H4 (cell line): Measurements from ENCODE around the gene SMYD3. TPM values are rescaled to one million over a fixed set of nuclear protein-coding genes. Genes with fewer than 3 reads are reported as not detected.
"Not testable (repeated sequence)": the region's sequence is repeated elsewhere in the genome, so short reads cannot be mapped to it uniquely, and the experiment has no call there.

Experiments
- DNase-seq: peaks from one replicate; pipeline ENCODE4 v3.0.0-alpha.2; 2015; ENCODE audit warnings: low spot score
- total RNA-seq: library from RNA; depleted of rRNA; stranded (reverse); fragments of >200 nt; shearing (Covaris generic); gene quantifications from 2 replicates; pipeline ENCODE4 v1.2.3, GENCODE V29; 2014

SMYD3 gene
- total RNA-seq, 1 experiment from 2014 or later: 47.4 TPM

DNA sequence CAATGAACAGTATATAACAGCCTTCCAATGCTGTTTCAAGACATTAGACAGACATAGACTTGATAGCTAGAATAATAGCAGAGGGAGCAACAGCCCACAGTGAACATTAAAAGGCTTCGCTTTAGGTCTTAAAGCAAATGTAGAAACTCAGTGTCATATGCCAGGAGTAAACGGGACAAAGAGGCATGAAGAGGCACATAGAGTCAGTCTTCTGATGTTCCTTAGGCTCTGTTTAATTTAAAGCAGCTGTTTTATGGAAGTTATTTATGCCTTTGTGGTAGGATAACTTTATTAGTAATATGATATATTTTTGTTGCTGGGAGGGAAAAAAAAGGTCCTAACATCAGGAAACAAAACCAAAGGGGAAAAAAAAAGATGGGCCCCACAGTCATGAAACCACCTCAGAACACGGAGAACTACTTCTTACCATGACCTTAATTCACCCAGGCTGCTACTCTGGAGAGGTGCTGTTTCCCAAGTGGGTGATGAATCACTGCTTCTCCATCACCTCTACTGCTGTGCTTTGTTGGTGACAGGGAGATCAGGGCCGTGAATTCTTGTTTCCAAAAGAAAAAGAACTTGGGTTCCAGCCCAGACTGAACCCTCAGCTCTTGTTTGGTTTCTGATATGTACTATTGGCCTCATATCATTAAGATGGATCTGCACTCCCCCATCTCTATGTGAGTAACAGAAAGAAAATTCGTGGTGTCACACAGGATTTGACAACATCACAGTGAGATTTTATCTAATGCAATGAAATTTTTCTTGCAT lies 735.4 kb downstream of the SMYD3 start:
- DNase-seq: peak; percentile 79

DNA sequence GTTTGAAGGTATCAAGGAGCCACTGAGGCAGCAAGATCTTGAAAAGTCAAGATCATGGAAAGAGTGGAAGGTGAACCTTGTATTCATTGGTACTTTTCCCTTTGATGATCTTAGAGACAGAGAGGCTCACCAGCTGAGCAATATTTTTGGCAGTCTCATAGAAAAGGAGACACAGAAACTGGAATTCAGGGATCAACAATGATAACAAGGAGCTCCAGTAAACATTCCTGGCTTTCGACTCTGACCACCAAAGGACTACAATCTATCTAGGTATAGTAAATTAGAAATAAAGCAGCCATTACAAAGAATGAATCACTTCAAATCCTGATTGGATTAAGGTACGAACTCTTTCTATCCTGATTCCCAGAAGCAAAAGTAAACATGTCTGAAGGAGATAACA lies 736.9 kb downstream of the SMYD3 start:
- no peak for DNase-seq

DNA sequence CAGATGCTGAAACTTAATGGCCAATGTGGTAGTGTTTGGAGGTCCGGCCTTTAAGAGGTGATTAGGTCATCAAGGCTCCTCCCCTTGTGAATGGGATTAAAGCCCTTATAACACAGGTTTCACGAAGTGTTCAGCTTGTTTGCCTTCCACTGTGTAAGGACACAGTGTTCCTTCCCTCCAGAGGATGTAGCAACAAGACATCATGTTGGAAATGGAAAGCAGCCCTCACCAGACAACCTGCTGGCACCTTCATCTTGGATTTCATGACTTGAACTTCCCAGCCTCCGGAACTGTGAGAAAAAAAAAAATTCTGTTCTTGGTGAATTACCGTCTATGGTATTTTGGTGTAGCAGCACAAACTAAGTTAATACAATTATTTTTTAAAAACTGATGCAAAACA lies 738.5 kb downstream of the SMYD3 start:
- no peak for DNase-seq

DNA sequence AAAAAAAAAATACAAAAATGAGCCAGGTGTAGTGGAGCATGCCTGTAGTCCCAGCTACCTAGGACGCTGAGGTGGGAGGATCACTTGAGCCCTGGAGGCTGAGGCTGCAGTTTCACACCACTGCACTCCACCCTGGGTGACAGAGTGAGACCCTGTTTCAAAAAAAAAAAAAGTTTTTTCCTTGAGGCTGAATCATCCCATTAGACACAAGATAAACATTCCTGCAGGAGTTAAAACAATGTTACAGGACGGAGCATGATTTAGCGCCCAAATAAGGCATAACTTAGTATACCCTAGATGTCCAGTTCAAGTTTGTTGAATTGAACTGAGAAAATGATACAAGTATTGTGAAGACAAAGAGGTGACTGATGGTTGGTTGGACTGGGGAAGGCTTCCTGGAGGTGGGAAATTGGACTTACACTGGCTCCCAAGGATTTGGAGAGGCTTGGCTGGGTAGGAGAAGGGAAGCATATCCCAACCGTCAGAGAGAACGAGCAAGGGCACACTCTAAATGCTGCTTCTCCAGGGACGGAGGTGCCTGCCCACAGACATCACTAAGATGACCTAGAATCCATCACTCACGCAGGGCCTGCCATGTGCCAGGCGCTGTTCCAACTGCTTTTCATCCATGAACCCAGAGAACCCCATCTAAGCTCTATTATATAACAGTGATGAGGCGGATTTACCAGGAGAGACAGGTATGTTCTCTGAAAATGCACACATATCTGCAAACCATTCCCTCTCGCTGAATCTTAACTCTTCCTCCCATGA lies 741.7 kb downstream of the SMYD3 start:
- DNase-seq: peak; percentile 63

DNA sequence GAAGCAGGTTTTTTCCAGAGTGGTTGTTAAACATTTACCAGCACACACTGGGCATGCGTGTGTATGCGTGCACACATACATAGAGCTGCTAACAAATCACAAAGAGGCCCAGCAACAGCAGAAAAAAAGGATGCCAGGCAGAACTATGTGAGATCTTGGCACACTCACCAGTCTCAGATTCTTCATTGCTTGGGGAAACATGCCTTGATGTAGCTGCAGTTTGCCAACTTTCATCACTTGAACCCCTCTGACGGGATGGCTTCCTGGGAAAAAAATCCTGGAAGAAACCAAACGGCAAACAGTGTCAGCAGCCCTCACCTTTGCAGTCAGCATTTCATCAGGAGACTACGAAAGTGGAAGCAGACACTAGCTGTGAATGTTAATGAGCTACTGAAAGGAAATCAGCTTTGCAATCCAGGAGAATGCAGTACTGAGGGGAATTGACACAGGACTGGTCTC lies 743.2 kb downstream of the SMYD3 start:
- no peak for DNase-seq

DNA sequence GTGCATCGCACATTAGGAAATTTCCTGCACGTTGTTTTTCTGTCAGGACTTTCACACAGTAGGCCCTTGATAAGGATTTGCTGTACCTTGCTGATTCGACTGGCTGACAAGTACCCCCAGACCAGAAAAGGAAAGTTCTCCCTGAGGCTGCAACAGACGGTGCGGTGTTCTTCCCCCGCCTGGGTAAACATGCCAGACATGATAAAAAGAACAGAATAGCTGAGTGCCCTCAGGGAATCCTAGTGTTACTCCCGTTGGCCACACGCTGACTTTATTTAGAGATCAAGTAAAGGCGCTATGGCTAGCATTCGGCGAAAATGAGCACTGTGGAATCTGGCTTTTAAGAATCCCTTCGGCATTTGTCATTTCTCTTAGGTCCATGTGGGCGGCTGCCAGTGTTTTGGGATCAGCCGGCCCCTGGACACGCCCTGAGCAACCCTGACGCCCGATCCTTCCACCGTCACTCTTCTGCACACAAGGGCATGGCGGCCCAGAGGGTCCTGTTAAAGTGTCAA lies 744.6 kb downstream of the SMYD3 start:
- DNase-seq: no peak

DNA sequence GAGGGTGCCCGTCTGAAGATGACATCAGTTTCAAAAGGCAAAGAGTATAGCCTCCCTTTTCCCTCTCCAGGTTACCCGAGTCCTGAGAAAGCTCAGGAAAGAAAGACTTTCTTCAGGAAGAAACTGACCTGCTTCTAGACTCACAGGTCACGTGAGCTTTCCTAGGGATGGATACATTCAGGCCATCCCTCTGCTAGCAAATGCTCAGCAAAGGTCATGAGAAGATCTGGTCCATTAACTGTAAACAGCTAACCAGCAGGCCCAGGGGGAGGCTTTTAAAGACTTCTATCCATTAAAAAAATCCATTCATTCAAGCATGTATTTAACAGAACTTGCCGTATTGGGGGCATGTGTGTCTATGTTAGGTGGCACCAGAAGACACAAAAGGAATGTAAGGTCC lies 746.8 kb downstream of the SMYD3 start:
- DNase-seq: no peak

DNA sequence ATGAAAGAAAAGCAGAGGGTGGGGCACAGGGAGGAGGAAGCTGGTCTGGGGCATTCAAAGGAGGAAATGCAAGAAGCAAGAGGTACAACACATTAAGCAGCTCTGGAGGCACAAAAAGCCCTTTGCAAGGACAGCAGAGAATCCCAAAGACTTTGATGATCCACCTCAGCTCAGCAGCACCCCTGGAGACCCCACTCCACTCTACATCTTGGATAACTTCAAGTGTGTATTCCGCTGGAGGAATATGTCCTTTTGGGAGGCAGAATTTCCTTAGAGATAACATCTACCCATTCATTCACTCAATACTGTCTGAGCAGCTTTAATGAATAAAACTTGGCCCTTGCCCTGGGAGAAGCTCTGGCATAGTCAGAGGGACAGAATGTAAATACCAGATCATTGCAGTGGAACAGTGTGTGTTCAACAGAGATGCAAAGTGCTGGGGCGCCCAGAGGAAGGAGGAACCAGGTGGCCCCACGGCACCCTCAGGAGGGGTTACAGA lies 752.6 kb downstream of the SMYD3 start:
- DNase-seq: no peak

DNA sequence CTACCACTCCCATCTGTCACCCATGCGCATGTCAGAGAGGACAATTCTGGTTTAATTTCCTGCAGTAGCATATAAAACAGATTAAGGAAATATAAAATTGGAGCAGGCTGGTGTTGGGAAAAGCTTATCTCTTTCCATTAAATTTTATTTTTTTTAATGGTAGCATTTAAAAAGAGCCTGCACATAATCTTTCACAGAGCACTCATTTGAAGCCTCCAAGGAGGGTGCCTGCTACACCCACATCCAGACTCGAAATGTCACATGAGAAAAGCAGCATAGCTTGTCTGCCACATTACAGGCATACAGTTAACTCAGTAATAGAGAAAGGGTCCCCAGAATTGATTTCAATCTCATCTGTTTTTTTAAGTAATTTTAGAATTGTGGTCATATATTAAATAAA lies 753.3 kb downstream of the SMYD3 start:
- DNase-seq: no peak

DNA sequence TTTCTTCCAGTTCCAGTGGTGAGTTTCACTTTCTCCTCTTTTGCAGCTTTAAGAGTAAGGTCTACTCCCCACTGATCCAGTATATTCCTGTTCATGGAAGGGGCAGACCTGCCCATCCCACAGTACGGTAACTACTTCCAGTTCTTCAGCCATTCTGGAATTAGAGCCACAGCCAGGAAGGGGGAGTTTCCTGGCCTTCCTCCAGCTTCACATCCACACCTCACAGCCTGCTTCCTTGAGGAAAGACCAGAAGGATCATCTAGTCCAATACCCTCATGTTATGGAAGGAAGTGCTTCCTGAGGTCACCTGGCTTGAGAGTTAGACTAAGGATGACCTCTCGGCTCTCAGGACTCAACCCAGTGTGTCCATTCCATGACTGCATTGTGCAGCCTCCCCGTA lies 754.5 kb downstream of the SMYD3 start:
- DNase-seq: no peak

DNA sequence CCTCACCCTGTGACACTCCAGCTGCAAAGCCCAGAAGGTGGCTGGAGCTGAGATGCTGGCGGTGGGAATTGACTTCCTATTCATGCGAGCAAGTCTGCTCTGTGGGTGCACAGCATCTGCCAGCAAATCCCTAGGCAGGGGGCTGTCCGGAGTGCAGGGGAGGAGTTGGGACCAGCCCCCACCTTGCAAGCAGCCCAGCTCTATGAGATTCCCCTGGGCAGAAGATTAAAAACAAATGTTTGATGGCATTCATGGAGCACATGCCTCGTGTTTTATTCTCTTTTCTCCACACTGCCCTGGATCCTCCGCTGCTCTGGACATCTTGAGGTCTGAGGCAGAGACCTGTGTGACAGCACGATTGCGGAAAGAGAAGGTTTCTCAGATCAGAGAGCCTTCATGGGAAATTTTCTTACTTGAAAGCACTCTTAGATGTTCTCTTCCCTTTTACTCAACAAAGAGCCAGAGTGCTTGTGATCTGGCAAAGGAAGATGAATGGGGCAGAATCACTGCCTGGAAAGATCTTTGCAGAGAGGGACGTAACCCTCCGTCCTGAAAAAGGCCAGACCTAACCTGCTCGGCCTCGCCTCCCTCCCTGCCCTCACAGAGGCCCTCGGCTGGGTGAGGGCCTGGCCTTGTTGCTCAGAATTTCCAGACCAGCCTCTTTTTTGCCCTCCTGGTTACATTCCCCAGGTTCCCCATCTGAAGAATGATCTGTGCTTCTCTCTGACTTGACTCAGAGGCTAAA lies 755.2 kb downstream of the SMYD3 start:
- DNase-seq: no peak

DNA sequence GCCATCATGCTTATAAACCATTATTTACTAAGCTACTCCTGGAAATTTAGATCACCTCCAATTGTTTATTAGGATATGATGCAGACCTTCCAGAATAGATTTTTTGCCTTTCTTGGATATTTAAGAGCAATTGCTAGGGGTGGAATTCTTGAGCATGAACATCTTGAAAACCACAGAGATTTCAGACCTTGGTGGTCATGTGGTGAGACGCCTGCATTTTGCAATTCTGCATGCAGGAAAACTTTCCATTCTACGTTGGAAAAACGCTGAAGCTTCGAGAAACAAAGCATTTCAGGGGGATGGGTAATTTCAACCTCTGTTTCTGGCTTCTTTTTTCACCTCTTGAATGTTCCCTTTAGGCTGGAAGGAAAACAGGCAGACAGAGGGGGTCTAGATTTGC lies 756.0 kb downstream of the SMYD3 start:
- DNase-seq: no peak

DNA sequence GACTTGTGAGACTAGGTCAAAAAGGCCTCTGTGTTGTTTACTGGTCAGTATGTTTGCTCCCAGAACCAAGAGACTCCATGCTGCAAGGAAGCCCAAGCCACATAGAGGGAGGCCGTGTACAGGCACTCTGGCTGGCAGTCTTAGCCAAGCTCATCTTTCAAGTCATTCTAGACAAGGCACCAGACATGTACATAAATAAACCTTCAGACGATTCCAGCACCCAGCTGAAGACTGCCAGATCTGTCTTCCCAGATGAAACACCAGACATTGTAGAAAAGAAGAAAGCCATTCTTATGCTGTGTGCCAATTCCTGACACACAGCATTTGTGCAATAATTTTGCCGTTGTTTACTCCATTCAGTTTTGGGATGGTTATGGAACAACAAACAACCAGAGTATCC lies 756.8 kb downstream of the SMYD3 start:
- DNase-seq: no peak

DNA sequence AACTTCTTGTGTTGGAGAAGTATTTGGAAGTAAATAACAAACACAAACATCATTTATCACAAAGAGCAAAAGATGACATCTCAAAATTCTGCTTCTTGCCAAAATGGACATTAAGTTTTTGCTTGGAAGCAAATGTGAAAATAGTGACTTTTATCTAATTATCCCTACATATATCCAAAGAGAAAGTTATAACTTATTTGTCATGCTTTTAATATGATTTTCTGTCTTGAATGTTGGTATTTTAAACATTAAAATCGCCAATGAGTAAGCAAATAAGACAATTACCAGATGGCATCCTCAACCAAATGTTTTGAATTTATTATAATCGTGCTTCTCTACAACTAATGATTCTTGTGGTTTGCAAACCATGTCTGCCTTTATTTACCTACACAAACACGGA lies 758.0 kb downstream of the SMYD3 start:
- no peak for DNase-seq

DNA sequence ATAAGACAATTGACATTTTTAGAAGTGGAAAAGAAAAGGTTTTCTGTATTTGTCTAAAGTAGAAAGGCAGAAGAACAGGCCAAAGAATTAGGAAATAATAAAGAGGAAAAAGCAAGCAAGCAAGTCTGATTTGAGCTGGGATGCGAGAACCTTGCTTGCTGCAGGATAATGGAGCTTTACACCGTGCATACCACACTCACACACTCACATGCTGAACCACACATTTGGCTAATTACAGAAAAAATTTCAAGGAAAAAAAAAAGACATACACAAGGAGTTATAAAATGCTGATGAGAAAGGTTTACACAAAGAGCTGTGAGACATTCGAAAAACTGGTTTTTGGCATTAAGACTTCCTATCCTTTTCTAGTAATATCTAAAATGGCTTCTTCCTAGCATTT lies 758.4 kb downstream of the SMYD3 start:
- DNase-seq: no peak

DNA sequence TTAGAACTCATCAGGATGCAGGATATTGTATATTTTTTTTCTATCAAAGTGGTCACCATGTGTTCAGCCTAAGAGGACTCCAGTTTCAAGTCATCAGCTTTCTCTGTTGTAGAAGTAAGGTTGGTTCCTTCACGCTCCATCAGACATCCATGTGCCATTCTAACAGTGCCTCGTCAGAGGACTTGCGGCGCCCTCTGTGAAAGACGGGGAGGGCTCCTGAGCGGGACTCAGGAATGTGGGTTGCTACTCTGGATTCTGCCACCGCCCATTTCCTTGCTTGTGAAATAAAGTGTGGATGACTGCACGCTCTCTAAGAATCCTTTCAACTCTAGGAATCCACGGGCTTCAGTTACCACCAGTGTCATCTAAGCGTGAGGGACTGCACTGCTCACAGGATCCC lies 758.8 kb downstream of the SMYD3 start:
- DNase-seq: no peak

DNA sequence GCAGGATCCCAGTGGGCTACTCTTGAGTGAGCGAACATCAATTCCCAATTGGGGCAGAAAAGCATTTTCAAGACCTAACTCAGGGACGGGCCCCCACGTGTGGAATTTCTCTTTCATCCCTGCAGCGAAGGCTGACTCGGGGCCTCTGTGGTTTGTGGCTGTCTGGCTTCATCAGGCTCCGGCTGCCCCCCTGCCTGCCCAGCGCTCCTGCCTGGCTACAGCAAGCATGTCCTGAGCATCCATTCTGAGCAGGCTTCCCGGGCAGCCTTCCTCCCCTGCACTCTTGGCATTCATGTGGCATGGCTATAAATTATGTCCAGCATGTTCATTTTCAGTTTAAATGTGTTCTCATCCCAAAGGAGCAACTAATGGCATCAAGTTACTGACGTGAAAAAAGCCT lies 764.2 kb downstream of the SMYD3 start:
- no peak for DNase-seq

DNA sequence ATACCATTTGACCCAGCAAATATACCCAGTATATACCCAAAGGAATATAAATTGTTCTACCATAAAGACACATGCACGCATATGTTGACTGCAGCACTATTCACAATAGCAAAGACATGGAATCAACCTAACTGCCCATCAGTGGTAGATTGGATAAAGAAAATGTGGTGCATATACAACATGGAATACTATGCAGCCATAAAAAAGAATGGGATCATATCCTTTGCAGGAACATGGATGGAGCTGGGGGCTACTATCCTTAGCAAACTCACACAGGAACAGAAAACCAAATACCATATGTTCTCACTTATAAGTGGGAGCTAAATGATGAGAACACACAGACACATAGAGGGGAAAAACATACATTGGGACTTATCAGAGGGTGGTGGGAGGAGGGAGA lies 766.7 kb downstream of the SMYD3 start:
- DNase-seq: not testable (repeated sequence)

DNA sequence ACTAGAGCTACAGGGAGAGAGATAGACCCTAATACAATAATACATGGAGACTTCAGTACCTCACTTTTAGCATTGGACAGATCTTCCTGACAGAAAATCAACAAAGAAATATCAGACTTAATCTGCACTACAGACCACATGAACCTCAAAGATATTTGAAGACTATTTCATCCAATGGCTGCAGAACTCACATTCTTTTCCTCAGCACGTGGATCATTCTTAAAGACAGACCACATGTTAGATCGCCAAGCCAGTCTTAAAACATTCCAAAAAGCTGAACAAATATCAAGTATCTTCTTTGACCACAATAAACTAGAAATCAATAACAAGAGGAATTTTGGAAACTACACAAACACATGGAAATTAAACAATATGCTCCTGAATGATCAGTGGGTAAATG lies 776.3 kb downstream of the SMYD3 start:
- DNase-seq: no peak

DNA sequence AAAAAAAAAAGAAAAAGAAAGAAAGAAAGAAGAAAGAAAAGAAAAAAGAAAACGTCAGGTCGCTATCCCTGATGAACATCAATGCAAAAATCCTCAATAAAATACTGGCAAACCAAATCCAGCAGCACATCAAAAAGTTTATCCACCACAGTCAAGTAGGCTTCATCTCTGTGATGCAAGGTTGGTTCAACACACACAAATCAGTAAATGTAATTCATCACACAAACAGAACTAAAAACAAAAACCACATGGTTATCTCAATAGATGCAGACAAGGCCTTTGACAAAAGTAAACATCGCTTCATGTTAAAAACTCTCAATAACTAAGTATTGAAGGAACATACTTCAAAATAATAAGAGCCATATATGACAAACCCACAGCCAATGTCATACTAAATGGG lies 779.0 kb downstream of the SMYD3 start:
- not testable (repeated sequence) for DNase-seq

DNA sequence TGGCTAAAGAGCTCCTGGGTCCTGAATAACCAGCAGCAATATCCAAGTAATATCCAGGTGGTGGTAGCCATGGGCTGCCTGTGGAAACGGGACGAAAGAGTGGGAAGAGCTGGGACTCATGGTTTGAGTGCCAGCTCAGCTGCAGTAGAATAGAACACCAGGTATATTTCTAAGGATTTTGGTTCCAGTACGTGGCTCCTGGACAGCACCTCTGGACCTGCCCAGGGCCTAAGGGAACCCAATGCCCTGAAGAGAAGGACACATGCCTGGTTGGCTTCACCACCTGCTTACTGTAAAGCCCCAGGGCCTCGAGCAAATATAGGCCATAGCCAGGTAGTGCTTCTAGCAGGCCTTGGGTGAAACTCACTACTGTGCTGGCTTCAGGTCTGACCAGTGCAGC lies 785.6 kb downstream of the SMYD3 start:
- DNase-seq: no peak

DNA sequence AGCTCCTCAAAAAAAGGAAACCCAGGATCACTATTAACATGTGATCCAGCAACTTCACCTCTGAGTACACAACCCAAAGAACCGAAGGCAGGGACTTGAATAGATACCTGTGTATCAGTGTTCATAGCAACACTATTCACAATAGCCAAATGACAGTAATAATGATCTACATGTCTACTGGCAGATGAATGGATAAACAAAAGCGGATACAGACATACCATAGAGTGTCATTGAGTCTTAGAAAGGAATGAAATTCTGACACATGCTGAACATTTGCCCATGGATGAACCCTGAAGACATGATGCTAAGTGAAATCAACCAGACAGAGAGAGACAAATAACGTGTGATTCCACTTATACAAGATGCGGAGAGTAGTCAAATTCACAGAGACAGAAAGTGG lies 788.1 kb downstream of the SMYD3 start:
- DNase-seq: no peak
